ENCODE data around the gene RLBP1.

RLBP1 gene

GRCh38 chr15:89178307-89178977 is 42.9 kb downstream of the RLBP1 start:
- DNase-seq (ENCODE audit: low read depth in 2 of 2) = no peak

- peak; percentile 30 to 39 for DNase-seq (ENCODE audit: low read depth in 2 of 2)
These were observed 43.6 kb downstream of the RLBP1 start for GRCh38 chr15:89177633-89178306.

GRCh38 chr15:89177116-89177515 is 44.3 kb downstream of the RLBP1 start:
- no peak for DNase-seq (ENCODE audit: low read depth in 2 of 2)

- no peak for DNase-seq (ENCODE audit: low read depth in 2 of 2)
These were observed 45.7 kb downstream of the RLBP1 start for GRCh38 chr15:89175617-89176191.

GRCh38 chr15:89174476-89174875 is 46.9 kb downstream of the RLBP1 start:
- no peak for DNase-seq (ENCODE audit: low read depth in 2 of 2)

GRCh38 chr15:89172921-89173320 is 48.5 kb downstream of the RLBP1 start:
- no peak for DNase-seq (ENCODE audit: low read depth in 2 of 2)

GRCh38 chr15:89171136-89172072 is 50.0 kb downstream of the RLBP1 start:
- peak in 1 of 2 donors; percentile 16 for DNase-seq (ENCODE audit: low read depth in 2 of 2)

GRCh38 chr15:89170364-89170763 is 51.0 kb downstream of the RLBP1 start:
- no peak for DNase-seq (ENCODE audit: low read depth in 2 of 2)

GRCh38 chr15:89168316-89168833 is 53.0 kb downstream of the RLBP1 start:
- DNase-seq (ENCODE audit: low read depth in 2 of 2) = no peak

GRCh38 chr15:89167267-89168176 is 53.9 kb downstream of the RLBP1 start:
- DNase-seq (ENCODE audit: low read depth in 2 of 2) = peak; percentile 51 to 52

- no peak for DNase-seq (ENCODE audit: low read depth in 2 of 2)
These were observed 55.7 kb downstream of the RLBP1 start for GRCh38 chr15:89165677-89166076.

GRCh38 chr15:89164712-89165211 is 56.6 kb downstream of the RLBP1 start:
- DNase-seq (ENCODE audit: low read depth in 2 of 2) = no peak

GRCh38 chr15:89163271-89164055 is 57.9 kb downstream of the RLBP1 start:
- no peak for DNase-seq (ENCODE audit: low read depth in 2 of 2)

GRCh38 chr15:89161666-89162065 is 59.7 kb downstream of the RLBP1 start:
- no peak for DNase-seq (ENCODE audit: low read depth in 2 of 2)

Data from stimulated activated CD8-positive, alpha-beta memory T cell treated with anti-CD3 and anti-CD28 coated beads, Interleukin-2, amount 100 ng/mL, for 48 hours (primary cell).